ENCODE measurements around the gene DZIP1L.
"Not testable (repeated sequence)": the region's sequence is repeated elsewhere in the genome, so short reads cannot be mapped to it uniquely, and the experiment has no call there.

The DZIP1L gene

GRCh38 chr3:138114431-138114918, 933 bp downstream of the DZIP1L start:
- no peak for DNase-seq (ENCODE audit: low read depth)

- DNase-seq (ENCODE audit: low read depth), result no peak
These were observed 2.1 kb downstream of the DZIP1L start for GRCh38 chr3:138113326-138113725.

GRCh38 chr3:138112362-138112761, 3.0 kb downstream of the DZIP1L start:
- DNase-seq (ENCODE audit: low read depth), result no peak

GRCh38 chr3:138105598-138105997, 9.8 kb downstream of the DZIP1L start:
- no peak for DNase-seq (ENCODE audit: low read depth)

GRCh38 chr3:138103466-138103865, 11.9 kb downstream of the DZIP1L start:
- DNase-seq (ENCODE audit: low read depth), result no peak

GRCh38 chr3:138101351-138101940, 14.0 kb downstream of the DZIP1L start:
- not testable (repeated sequence) for DNase-seq (ENCODE audit: low read depth)

- no peak for DNase-seq (ENCODE audit: low read depth)
These were observed 16.0 kb downstream of the DZIP1L start for GRCh38 chr3:138099417-138099816.

- DNase-seq (ENCODE audit: low read depth), result no peak
These were observed 17.9 kb downstream of the DZIP1L start for GRCh38 chr3:138097192-138098172.

GRCh38 chr3:138093721-138094120, 21.7 kb downstream of the DZIP1L start:
- no peak for DNase-seq (ENCODE audit: low read depth)

GRCh38 chr3:138092023-138092422, 23.4 kb downstream of the DZIP1L start:
- no peak for DNase-seq (ENCODE audit: low read depth)

- DNase-seq (ENCODE audit: low read depth), result no peak
These were observed 26.3 kb downstream of the DZIP1L start for GRCh38 chr3:138089091-138089490.

- DNase-seq (ENCODE audit: low read depth), result not testable (repeated sequence)
These were observed 29.7 kb downstream of the DZIP1L start for GRCh38 chr3:138085745-138086144.

- no peak for DNase-seq (ENCODE audit: low read depth)
These were observed 31.2 kb downstream of the DZIP1L start for GRCh38 chr3:138084196-138084595.

- no peak for DNase-seq (ENCODE audit: low read depth)
These were observed 32.4 kb downstream of the DZIP1L start for GRCh38 chr3:138082992-138083386.

- no peak for DNase-seq (ENCODE audit: low read depth)
These were observed 33.1 kb downstream of the DZIP1L start for GRCh38 chr3:138082085-138082991.

GRCh38 chr3:138081371-138082084, 33.9 kb downstream of the DZIP1L start:
- no peak for DNase-seq (ENCODE audit: low read depth)

GRCh38 chr3:138079901-138080300, 35.5 kb downstream of the DZIP1L start:
- no peak for DNase-seq (ENCODE audit: low read depth)

GRCh38 chr3:138078901-138079344, 36.5 kb downstream of the DZIP1L start:
- DNase-seq (ENCODE audit: low read depth), result no peak

GRCh38 chr3:138078096-138078495, 37.3 kb downstream of the DZIP1L start:
- no peak for DNase-seq (ENCODE audit: low read depth)

GRCh38 chr3:138072796-138073195, 42.6 kb downstream of the DZIP1L start:
- no peak for DNase-seq (ENCODE audit: low read depth)

GRCh38 chr3:138070006-138070405, 45.4 kb downstream of the DZIP1L start:
- DNase-seq (ENCODE audit: low read depth), result no peak
